Body of pancreas (tissue), 4 donors: ENCODE measurements around the gene CHI3L2.

Experiments used
- CTCF ChIP-seq, 7 experiments: fragments of 450-650 bp in 4 of 7; fragments of 200-600 bp in 3 of 7; sonication (generic) in 3 of 7; IDR thresholded peaks; one replicate each; pipeline ENCODE4 v1.5.1; 2016 to 2019; ENCODE audit warnings: antibody characterized with exemption in 7 of 7
- POLR2A ChIP-seq, 3 donors: fragments of 450-650 bp; IDR thresholded peaks; one replicate each; pipeline ENCODE4 v1.6.1; 2016; ENCODE audit warnings: antibody characterized with exemption in 3 of 3, mild to moderate bottlenecking in 2 of 3

GRCh38 chr1:111182052-111182451 lies 45.5 kb upstream of the CHI3L2 start:
- no peak for TF ChIP-seq CTCF (IDR thresholded peaks at IDR 0.05)
- TF ChIP-seq POLR2A (IDR thresholded peaks at IDR 0.05), result no peak
